ENCODE measurements around the gene ELN.

DNA sequence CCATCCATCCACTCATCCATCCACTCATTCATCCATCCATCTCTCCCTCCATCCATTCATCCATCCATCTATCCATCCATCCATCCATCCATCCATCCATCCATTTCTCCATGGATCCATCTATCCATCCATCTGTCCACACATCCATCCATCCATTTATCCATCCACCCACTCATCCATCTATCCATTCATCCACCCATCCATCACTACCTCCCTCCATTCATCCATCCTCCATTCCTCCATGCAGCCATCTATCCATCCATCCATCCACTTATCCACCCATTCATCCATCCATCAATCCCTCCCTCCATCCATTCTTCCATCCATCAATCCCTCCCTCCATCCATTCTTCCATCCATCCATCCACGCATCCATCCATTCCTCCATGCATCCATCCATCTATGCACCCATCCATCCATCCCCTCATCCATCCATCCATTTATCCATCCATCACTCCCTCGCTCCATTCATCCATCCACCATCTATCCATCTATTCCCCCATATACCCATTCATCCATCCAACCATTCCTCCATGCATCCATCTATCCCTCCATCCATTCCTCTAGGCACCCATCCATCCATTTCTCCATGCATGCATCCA lies 21.1 kb downstream of the ELN start:
- TF ChIP-seq, protein P1, sequence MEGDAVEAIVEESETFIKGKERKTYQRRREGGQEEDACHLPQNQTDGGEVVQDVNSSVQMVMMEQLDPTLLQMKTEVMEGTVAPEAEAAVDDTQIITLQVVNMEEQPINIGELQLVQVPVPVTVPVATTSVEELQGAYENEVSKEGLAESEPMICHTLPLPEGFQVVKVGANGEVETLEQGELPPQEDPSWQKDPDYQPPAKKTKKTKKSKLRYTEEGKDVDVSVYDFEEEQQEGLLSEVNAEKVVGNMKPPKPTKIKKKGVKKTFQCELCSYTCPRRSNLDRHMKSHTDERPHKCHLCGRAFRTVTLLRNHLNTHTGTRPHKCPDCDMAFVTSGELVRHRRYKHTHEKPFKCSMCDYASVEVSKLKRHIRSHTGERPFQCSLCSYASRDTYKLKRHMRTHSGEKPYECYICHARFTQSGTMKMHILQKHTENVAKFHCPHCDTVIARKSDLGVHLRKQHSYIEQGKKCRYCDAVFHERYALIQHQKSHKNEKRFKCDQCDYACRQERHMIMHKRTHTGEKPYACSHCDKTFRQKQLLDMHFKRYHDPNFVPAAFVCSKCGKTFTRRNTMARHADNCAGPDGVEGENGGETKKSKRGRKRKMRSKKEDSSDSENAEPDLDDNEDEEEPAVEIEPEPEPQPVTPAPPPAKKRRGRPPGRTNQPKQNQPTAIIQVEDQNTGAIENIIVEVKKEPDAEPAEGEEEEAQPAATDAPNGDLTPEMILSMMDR (IDR thresholded peaks at IDR 0.05), result no peak
- no peak for TF ChIP-seq POLR2A (IDR thresholded peaks at IDR 0.05)
